Right renal cortex interstitium (tissue), 3 donors: ENCODE data around the gene SV2A. TPM values are rescaled to one million over a fixed set of nuclear protein-coding genes. Genes with fewer than 3 reads are reported as not detected.
"Not testable (repeated sequence)": the region's sequence is repeated elsewhere in the genome, so short reads cannot be mapped to it uniquely, and the experiment has no call there.

Source experiments
- DNase-seq, 3 donors: peaks; one replicate each; pipeline ENCODE4 v3.0.0-alpha.2; 2013; ENCODE audit warnings: low read depth in 3 of 3, low spot score in 2 of 3
- polyA plus RNA-seq, 3 donors: library from polyadenylated mRNA; unstranded; fragments of 120-200 nt; gene quantifications; one replicate each; pipeline ENCODE4 v1.2.1, GENCODE V29; 2013; ENCODE audit not compliant: insufficient read length in 3 of 3

Gene SV2A
- 1 to 10 TPM; 7.7 to 9.0 (median 8.4) TPM for polyA plus RNA-seq

- no peak for DNase-seq
Observed at GRCh38 chr1:149917571-149918144, at the start of gene SV2A. TSS of gene SV2A (minus strand) at chr1:149917844. CDS start at chr1:149913840, 4,004 bp downstream.

- DNase-seq = no peak
Observed at GRCh38 chr1:149967041-149967440, 49.4 kb upstream of the SV2A start.

- no peak for DNase-seq
Observed at GRCh38 chr1:149966405-149966804, 48.8 kb upstream of the SV2A start.

GRCh38 chr1:149965440-149965839 is 47.8 kb upstream of the SV2A start:
- no peak for DNase-seq

- no peak for DNase-seq
Observed at GRCh38 chr1:149963358-149963757, 45.7 kb upstream of the SV2A start.

- DNase-seq = no peak
Observed at GRCh38 chr1:149962736-149963135, 45.1 kb upstream of the SV2A start.

- peak in 2 of 3 donors; percentile 63 to 67 for DNase-seq
Observed at GRCh38 chr1:149962039-149962647, 44.5 kb upstream of the SV2A start.

GRCh38 chr1:149957548-149957947 is 39.9 kb upstream of the SV2A start:
- not testable (repeated sequence) for DNase-seq

- DNase-seq = no peak
Observed at GRCh38 chr1:149949911-149950310, 32.3 kb upstream of the SV2A start.

- DNase-seq = no peak
Observed at GRCh38 chr1:149945206-149945605, 27.6 kb upstream of the SV2A start.

- no peak for DNase-seq
Observed at GRCh38 chr1:149942885-149943284, 25.2 kb upstream of the SV2A start.

GRCh38 chr1:149942207-149942606 is 24.6 kb upstream of the SV2A start:
- DNase-seq = no peak

- no peak for DNase-seq
Observed at GRCh38 chr1:149940427-149940826, 22.8 kb upstream of the SV2A start.

- not testable (repeated sequence) for DNase-seq
Observed at GRCh38 chr1:149938668-149939003, 21.0 kb upstream of the SV2A start.

- DNase-seq = no peak
Observed at GRCh38 chr1:149937759-149938158, 20.1 kb upstream of the SV2A start.

GRCh38 chr1:149936992-149937705 is 19.5 kb upstream of the SV2A start:
- DNase-seq = no peak

- no peak for DNase-seq
Observed at GRCh38 chr1:149936170-149936991, 18.7 kb upstream of the SV2A start, which contains the start of gene MTMR11. TSS of gene MTMR11 (minus strand) at chr1:149936879. CDS start at chr1:149936647, 232 bp downstream.

GRCh38 chr1:149934356-149934755 is 16.7 kb upstream of the SV2A start:
- DNase-seq = no peak

GRCh38 chr1:149933208-149933607 is 15.6 kb upstream of the SV2A start:
- DNase-seq = no peak

- no peak for DNase-seq
Observed at GRCh38 chr1:149932474-149932873, 14.8 kb upstream of the SV2A start.

GRCh38 chr1:149931212-149931790 is 13.7 kb upstream of the SV2A start:
- no peak for DNase-seq
